ENCODE measurements around the gene PRODH2. TPM values are rescaled to one million over a fixed set of nuclear protein-coding genes. Genes with fewer than 3 reads are reported as not detected.

Gene PRODH2
- total and polyA plus RNA-seq, 2 donors (not counting 3 experiments of a cell fraction or from before 2014, with no cell fraction given): not detected

DNA sequence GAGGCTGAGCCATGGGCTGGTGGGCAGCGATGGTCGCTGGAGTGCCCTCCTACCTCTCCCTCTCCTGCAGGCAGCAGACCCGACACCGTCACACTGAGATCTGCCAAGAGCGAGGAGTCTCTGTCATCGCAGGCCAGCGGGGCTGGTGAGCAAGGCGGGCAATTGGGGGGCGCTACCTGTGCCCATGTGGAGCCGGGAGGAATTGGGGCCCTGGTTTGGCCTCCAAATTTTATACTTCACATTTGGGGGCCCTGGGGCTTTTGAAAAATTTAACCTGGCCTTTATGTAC, 27.4 kb downstream of the PRODH2 start:
- peaks cover 0 to 4% of the 10 kb centered on the region in 2 experiments for H3K36me3 ChIP-seq (ENCODE audit: control insufficient read depth in 2 of 2, extremely low read depth in 1 of 2, insufficient read depth in 2 of 2, low read length in 2 of 2)
- FAIRE-seq: no peak

More for the DNA sequence above, 27.4 kb downstream of the PRODH2 start:
- dilution Hi-C loops (cut with MboI; ENCODE audit: extremely low pct_ligation_motif_present, low sequenced_read_pairs): no loop called here
- H4K20me1 ChIP-seq (replicated peaks; ENCODE audit: control insufficient read depth, extremely low read depth, insufficient read depth, low read length): no peaks in the 10 kb centered on the region
- H3K27ac ChIP-seq (ENCODE audit: insufficient read depth, low read depth, low read length): no peak overlapping the region
- no peaks in the 10 kb centered on the region for H3K27me3 ChIP-seq (ENCODE audit: control insufficient read depth in 2 of 2, insufficient read depth in 2 of 2, low read length in 2 of 2)
- no peak for TF ChIP-seq EZH2 (IDR thresholded peaks at IDR 0.05; ENCODE audit: borderline replicate concordance, low read depth, low read length, severe bottlenecking)
- TF ChIP-seq JUN (IDR thresholded peaks at IDR 0.05; ENCODE audit: borderline replicate concordance, insufficient read depth, insufficient read length, low read depth): no peak
- no peak for TF ChIP-seq POLR2AphosphoS5 (IDR thresholded peaks at IDR 0.05; ENCODE audit: insufficient read depth, low read depth, low read length)
- TF ChIP-seq GATA2 (IDR thresholded peaks at IDR 0.05; ENCODE audit: insufficient read depth, insufficient read length, low read depth, low read length): no peak
- TF ChIP-seq FOS (IDR thresholded peaks at IDR 0.05; ENCODE audit: borderline replicate concordance, insufficient read depth, low read length): no peak
- TF ChIP-seq MYC (IDR thresholded peaks at IDR 0.05; ENCODE audit: low read depth, low read length): no peak
- no peak for TF ChIP-seq POLR2A (IDR thresholded peaks at IDR 0.05; ENCODE audit: low read depth, low read length)
- TF ChIP-seq, protein P1, sequence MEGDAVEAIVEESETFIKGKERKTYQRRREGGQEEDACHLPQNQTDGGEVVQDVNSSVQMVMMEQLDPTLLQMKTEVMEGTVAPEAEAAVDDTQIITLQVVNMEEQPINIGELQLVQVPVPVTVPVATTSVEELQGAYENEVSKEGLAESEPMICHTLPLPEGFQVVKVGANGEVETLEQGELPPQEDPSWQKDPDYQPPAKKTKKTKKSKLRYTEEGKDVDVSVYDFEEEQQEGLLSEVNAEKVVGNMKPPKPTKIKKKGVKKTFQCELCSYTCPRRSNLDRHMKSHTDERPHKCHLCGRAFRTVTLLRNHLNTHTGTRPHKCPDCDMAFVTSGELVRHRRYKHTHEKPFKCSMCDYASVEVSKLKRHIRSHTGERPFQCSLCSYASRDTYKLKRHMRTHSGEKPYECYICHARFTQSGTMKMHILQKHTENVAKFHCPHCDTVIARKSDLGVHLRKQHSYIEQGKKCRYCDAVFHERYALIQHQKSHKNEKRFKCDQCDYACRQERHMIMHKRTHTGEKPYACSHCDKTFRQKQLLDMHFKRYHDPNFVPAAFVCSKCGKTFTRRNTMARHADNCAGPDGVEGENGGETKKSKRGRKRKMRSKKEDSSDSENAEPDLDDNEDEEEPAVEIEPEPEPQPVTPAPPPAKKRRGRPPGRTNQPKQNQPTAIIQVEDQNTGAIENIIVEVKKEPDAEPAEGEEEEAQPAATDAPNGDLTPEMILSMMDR (IDR thresholded peaks at IDR 0.05; ENCODE audit: extremely low read depth in 1 of 2, insufficient read depth in 1 of 2, low read depth in 1 of 2, low read length in 2 of 2): no peak
- TF ChIP-seq, protein P2, sequence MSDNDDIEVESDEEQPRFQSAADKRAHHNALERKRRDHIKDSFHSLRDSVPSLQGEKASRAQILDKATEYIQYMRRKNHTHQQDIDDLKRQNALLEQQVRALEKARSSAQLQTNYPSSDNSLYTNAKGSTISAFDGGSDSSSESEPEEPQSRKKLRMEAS (IDR thresholded peaks at IDR 0.05; ENCODE audit: insufficient read depth, insufficient read length): no peak
- BruUV-seq (replicated peaks): no TSS peak
- H2AFZ ChIP-seq (ENCODE audit: low read depth, low read length): no peak overlapping the region
- no peak overlapping the region for H3K4me2 ChIP-seq (ENCODE audit: insufficient read depth, low read length)
- POLR2A ChIA-PET: interaction anchor here (0.9 kb wide), 1 partner anchor 37 kb away, joined by 3 read pairs; the partner anchor contains the start of gene LIN37
- no peak for DNase-seq (ENCODE audit: low read depth, low spot score)
- no peak overlapping the region for H3K4me3 ChIP-seq (replicated peaks in 1 of 3; ENCODE audit: insufficient read depth in 1 of 3, low read depth in 1 of 3, low read length in 3 of 3)
- no peaks in the 10 kb centered on the region for H3K79me2 ChIP-seq (ENCODE audit: control insufficient read depth, insufficient read depth, low read length)
- intact Hi-C loops (cut with micrococcal nuclease): no loop called here
- no peak overlapping the region for H3K9ac ChIP-seq (replicated peaks; ENCODE audit: extremely low read depth, insufficient read depth, low read length)
- no peaks in the 10 kb centered on the region for H3K9me1 ChIP-seq (replicated peaks; ENCODE audit: control insufficient read depth, extremely low read depth, insufficient read depth, low read length)
- H3K4me1 ChIP-seq (ENCODE audit: control insufficient read depth, extremely low read depth, insufficient read depth, low read length): no peaks in the 10 kb centered on the region
- CTCF ChIA-PET: no interaction called here
- no peaks in the 10 kb centered on the region for H3K9me3 ChIP-seq (replicated peaks; ENCODE audit: control insufficient read depth, insufficient read depth, low read length)

All from endothelial cell of umbilical vein (primary cell).